ENCODE results near the gene KDM3A.

DNA sequence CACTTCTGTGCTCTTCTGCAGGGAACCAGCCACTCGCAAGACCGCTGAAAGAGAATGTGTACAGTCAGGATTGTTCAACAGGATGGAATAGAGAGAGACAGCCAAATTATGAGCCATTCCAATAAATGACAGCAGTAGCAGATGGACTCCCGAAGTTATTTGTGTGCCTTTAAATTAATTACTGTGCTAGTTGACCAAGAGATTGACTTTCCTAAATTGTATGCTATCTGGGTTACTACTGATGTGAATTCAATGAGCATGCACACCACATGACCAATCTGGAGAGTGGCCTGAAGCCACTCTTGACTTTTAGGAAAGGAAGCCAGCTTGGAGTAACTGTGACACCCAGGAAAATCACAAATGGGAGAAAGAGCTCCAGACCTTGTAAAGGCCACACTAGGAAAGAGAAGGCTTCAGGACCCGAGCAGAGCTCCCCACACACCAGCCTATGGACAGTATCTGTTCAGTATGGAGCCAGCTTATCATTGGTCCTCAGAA lies 69.3 kb downstream of the KDM3A start:
- TF ChIP-seq, protein P1, sequence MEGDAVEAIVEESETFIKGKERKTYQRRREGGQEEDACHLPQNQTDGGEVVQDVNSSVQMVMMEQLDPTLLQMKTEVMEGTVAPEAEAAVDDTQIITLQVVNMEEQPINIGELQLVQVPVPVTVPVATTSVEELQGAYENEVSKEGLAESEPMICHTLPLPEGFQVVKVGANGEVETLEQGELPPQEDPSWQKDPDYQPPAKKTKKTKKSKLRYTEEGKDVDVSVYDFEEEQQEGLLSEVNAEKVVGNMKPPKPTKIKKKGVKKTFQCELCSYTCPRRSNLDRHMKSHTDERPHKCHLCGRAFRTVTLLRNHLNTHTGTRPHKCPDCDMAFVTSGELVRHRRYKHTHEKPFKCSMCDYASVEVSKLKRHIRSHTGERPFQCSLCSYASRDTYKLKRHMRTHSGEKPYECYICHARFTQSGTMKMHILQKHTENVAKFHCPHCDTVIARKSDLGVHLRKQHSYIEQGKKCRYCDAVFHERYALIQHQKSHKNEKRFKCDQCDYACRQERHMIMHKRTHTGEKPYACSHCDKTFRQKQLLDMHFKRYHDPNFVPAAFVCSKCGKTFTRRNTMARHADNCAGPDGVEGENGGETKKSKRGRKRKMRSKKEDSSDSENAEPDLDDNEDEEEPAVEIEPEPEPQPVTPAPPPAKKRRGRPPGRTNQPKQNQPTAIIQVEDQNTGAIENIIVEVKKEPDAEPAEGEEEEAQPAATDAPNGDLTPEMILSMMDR (IDR thresholded peaks at IDR 0.05): no peak
- TF ChIP-seq POLR2A (IDR thresholded peaks at IDR 0.05): no peak
